T-cell (primary cell): ENCODE results near the gene RBP5. TPM values are rescaled to one million over a fixed set of nuclear protein-coding genes. Genes with fewer than 3 reads are reported as not detected.

ENCODE experiments used
- ATAC-seq, 4 experiments: fragments of 200-7000 bp in 3 of 4; fragments of 150-1000 bp in 1 of 4; cut with Tn5 transposase; replicated peaks in 1 of 4; 1 replicate in 3 of 4; 2 replicates in 1 of 4; pipeline ENCODE4 v1.10.0; 2021; ENCODE audit warnings: moderate library complexity in 3 of 4, mild to moderate bottlenecking in 2 of 4, moderate number of reproducible peaks in 1 of 4
- CTCF ChIA-PET, 2 donors: fragments of 300-600 bp; sonication (Branson Sonifier 250); formaldehyde crosslinking; loops; one replicate each; lab custom pipeline; 2022; ENCODE audit warnings: antibody characterized with exemption in 2 of 2; lab: Charles Lee
- POLR2A ChIA-PET, 2 donors: fragments of 300-600 bp; sonication (Branson Sonifier 250); formaldehyde crosslinking; loops; one replicate each; lab custom pipeline; 2022; ENCODE audit warnings: antibody characterized with exemption in 2 of 2; lab: Charles Lee
- DNase-seq, 35 experiments: peaks; one replicate each; pipeline versions ENCODE4 v3.0.0 to v3.0.0-alpha.2; 2013 to 2023
- H3K27ac ChIP-seq: one replicate; pipeline ENCODE4 v1.5.1; 2013; ENCODE audit warnings: low read length
- H3K27me3 ChIP-seq, 2 experiments: replicated peaks in 1 of 2; 1 replicate in 1 of 2; 2 replicates in 1 of 2; pipeline versions ENCODE4 v1.6.1 to v1.7.0; 2013; ENCODE audit warnings: low read length in 1 of 2, mixed read lengths in 1 of 2; ENCODE audit not compliant: control insufficient read depth in 2 of 2, insufficient read depth in 2 of 2; ENCODE audit errors: extremely low read depth in 1 of 2
- H3K36me3 ChIP-seq, 2 donors: 1 replicate in 1 of 2; 2 replicates in 1 of 2; pipeline versions ENCODE4 v1.6.1 to v1.7.0; 2013; ENCODE audit warnings: low read length in 1 of 2; ENCODE audit not compliant: control insufficient read depth in 2 of 2, insufficient read depth in 1 of 2; ENCODE audit errors: extremely low read depth in 1 of 2
- H3K4me1 ChIP-seq, 2 experiments: 1 replicate in 1 of 2; 2 replicates in 1 of 2; pipeline versions ENCODE4 v1.6.1 to v1.7.0; 2013; ENCODE audit warnings: low read length in 2 of 2, mixed read lengths in 1 of 2; ENCODE audit not compliant: insufficient read depth in 2 of 2, control insufficient read depth in 1 of 2; ENCODE audit errors: extremely low read depth in 1 of 2
- H3K4me3 ChIP-seq, 2 donors: 1 replicate in 1 of 2; 2 replicates in 1 of 2; pipeline versions ENCODE4 v1.5.1 to v1.7.0; 2013; ENCODE audit warnings: mild to moderate bottlenecking in 2 of 2, low read length in 1 of 2, moderate library complexity in 1 of 2; ENCODE audit not compliant: control insufficient read depth in 1 of 2; ENCODE audit errors: extremely low read depth in 1 of 2
- H3K9me3 ChIP-seq: 2 replicates; pipeline ENCODE4 v1.7.0; 2013
- H3K27ac Mint-ChIP-seq, 2 donors: one replicate each; pipeline ENCODE4 v1.8.0; 2020 to 2021; ENCODE audit warnings: mild to moderate bottlenecking in 2 of 2, mixed read lengths in 2 of 2
- H3K27me3 Mint-ChIP-seq, 2 donors: one replicate each; pipeline ENCODE4 v1.8.0; 2021 to 2022; ENCODE audit warnings: mixed read lengths in 2 of 2
- H3K36me3 Mint-ChIP-seq: one replicate; pipeline ENCODE4 v1.8.0; 2021; ENCODE audit warnings: mixed read lengths
- H3K4me1 Mint-ChIP-seq, 3 donors: one replicate each; pipeline ENCODE4 v1.8.0; 2020 to 2022; ENCODE audit warnings: mixed read lengths in 3 of 3, mild to moderate bottlenecking in 1 of 3
- H3K4me3 Mint-ChIP-seq, 3 donors: one replicate each; pipeline ENCODE4 v1.8.0; 2020 to 2022; ENCODE audit warnings: mild to moderate bottlenecking in 3 of 3, mixed read lengths in 3 of 3, moderate library complexity in 3 of 3
- H3K9me3 Mint-ChIP-seq, 3 donors: one replicate each; pipeline ENCODE4 v1.8.0; 2020 to 2022; ENCODE audit warnings: mixed read lengths in 3 of 3
- WGBS: methylation state at CpG from one replicate; pipeline ENCODE4 v1.1.5; 2013; ENCODE audit warnings: missing lambda C conversion rate; ENCODE audit not compliant: insufficient coverage; 5-methylcytosine and 5-hydroxymethylcytosine counted together
- total RNA-seq, 35 experiments: library from RNA in 6 of 35; stranded (reverse) in 6 of 35; fragments of 120-200 nt in 1 of 35; gene quantifications; one replicate each; pipeline versions ENCODE4 v1.2.1 to v1.2.4 and lab custom pipeline; 2013 to 2026

Gene RBP5
- total RNA-seq, 5 donors from 2014 or later (not counting 1 experiment from before 2014, with no cell fraction given) = 0.26 to 0.70 (median 0.59) TPM; not detected in 2

- no peak overlapping the region for H3K4me3 ChIP-seq
- Mint-ChIP-seq H3K4me1 (no peaks in the 10 kb centered on the region), H3K27me3 (no peaks in the 10 kb centered on the region), H3K27ac (no peak overlapping the region), H3K36me3 (peaks cover 37% of the 10 kb centered on the region), H3K4me3 (no peak overlapping the region), H3K9me3 (no peaks in the 10 kb centered on the region)
- no peaks in the 10 kb centered on the region for H3K4me1 ChIP-seq
- ATAC-seq = no peak
- no peak for DNase-seq
- ChIA-PET POLR2A (no interaction called here), CTCF (no interaction called here)
- H3K27ac ChIP-seq = no peak overlapping the region
- H3K9me3 ChIP-seq = no peaks in the 10 kb centered on the region
- WGBS = 96% methylated on average over 20 of the region's 24 CpGs
- H3K36me3 ChIP-seq = peaks cover 4 to 57% of the 10 kb centered on the region in 2 donors
- peaks cover 0 to 5% of the 10 kb centered on the region in 2 experiments for H3K27me3 ChIP-seq
Observed at GRCh38 chr12:7156259-7157197, 27.8 kb upstream of the RBP5 start.

DNA sequence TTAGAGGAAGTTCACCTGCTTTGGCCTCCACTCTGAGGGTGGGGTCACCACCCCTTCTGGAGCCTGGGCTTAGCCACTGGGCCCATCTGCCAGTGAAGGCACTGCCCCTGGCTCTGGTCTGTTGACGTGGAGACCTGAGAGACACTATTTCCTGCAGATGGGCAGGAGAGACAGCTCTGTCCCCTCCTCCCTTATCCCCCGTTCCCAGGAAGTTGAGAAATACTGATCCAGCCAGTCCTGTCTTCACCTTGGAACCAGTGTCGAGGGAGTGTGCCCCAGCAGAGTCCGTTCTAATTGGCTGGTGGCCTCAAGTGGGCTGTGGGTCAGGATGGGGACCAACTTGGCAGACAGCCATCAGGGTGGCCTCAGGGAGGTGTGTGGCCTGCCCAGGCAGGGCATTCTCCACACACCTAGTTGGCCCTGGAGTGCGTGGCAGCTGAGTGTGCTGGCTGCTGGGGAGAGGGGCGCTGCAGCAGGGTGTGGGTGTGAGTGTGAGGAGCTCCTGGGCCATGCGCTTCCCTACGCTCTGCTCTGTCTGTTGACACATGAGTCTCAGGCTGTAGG is 26.9 kb upstream of the RBP5 start:
- POLR2A ChIA-PET = no interaction called here

GRCh38 chr12:7154901-7155470 is 26.3 kb upstream of the RBP5 start:
- H3K36me3 ChIP-seq = peaks cover 7 to 72% of the 10 kb centered on the region in 2 donors
- no peaks in the 10 kb centered on the region for H3K9me3 Mint-ChIP-seq
- H3K4me1 Mint-ChIP-seq = no peaks in the 10 kb centered on the region
- H3K27me3 ChIP-seq = peaks cover 0 to 2% of the 10 kb centered on the region in 2 experiments
- POLR2A ChIA-PET = no interaction called here
- DNase-seq = no peak
- no peak overlapping the region for H3K27ac ChIP-seq
- peaks cover 47% of the 10 kb centered on the region for H3K36me3 Mint-ChIP-seq
- no peaks in the 10 kb centered on the region for H3K27me3 Mint-ChIP-seq
- CTCF ChIA-PET = interaction anchor here (0.5 to 0.6 kb wide), 3 partner anchors 211 to 748 kb away, joined by 3 to 5 read pairs (median 4); partner anchors contain the start of gene C12orf57 (in 1 of the 2)
- no peak overlapping the region for H3K27ac Mint-ChIP-seq
- 97% methylated on average over 10 of the region's 12 CpGs for WGBS
- no peak overlapping the region for H3K4me3 Mint-ChIP-seq
- H3K9me3 ChIP-seq = no peaks in the 10 kb centered on the region
- no peak overlapping the region for H3K4me3 ChIP-seq
- ATAC-seq = no peak
- no peaks in the 10 kb centered on the region for H3K4me1 ChIP-seq

More for the DNA sequence above, 26.9 kb upstream of the RBP5 start:
- WGBS = 94% methylated on average over 8 of the region's 8 CpGs
- Histone ChIP-seq H3K27ac (no peak overlapping the region), H3K4me3 (no peak overlapping the region), H3K9me3 (no peaks in the 10 kb centered on the region), H3K36me3 (peaks cover 7 to 67% of the 10 kb centered on the region in 2 donors), H3K4me1 (no peaks in the 10 kb centered on the region), H3K27me3 (peaks cover 0 to 5% of the 10 kb centered on the region in 2 experiments)
- Mint-ChIP-seq H3K27me3 (no peaks in the 10 kb centered on the region), H3K4me1 (no peaks in the 10 kb centered on the region), H3K4me3 (no peak overlapping the region), H3K27ac (no peak overlapping the region), H3K36me3 (peaks cover 41% of the 10 kb centered on the region), H3K9me3 (no peaks in the 10 kb centered on the region)
- ATAC-seq (no peak), DNase-seq (no peak)
- CTCF ChIA-PET = no interaction called here

DNA sequence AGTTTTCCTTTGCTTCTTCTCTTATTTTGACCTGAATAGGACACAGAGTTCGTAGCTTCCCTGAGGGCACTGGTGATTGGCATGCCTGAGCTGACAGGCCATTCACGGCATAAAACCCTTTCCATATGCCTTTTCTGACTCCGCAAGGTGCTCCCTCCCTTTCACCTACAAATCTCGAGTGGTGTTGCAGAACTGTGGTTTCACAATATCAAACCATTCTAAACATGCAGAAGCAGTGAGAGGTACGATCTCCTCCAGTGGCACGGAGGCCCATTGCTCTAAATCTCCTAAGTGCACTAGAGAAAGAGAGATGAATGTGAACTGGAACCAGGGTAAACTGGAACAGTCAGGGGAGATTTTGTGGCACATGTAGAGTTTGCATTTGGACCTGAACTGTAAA is 25.4 kb upstream of the RBP5 start:
- H3K9me3 ChIP-seq = no peaks in the 10 kb centered on the region
- ATAC-seq (no peak), DNase-seq (no peak)
- H3K4me3 ChIP-seq = no peak overlapping the region
- peaks cover 54% of the 10 kb centered on the region for H3K36me3 Mint-ChIP-seq
- no peaks in the 10 kb centered on the region for H3K27me3 Mint-ChIP-seq
- H3K4me3 Mint-ChIP-seq = no peak overlapping the region
- H3K27me3 ChIP-seq = peaks cover 0 to 2% of the 10 kb centered on the region in 2 experiments
- no peaks in the 10 kb centered on the region for H3K9me3 Mint-ChIP-seq
- ChIA-PET CTCF (interaction anchor here in 1 of 2 donors (0.6 kb wide), 1 partner anchor 210 kb away, joined by 3 read pairs; the partner anchor contains the start of gene C12orf57), POLR2A (interaction anchor here in 1 of 2 donors (0.6 kb wide), 1 partner anchor 28 kb away, joined by 11 read pairs; no protein-coding TSS in a partner anchor)
- H3K27ac Mint-ChIP-seq = no peak overlapping the region
- peaks cover 7 to 82% of the 10 kb centered on the region in 2 donors for H3K36me3 ChIP-seq
- no peak overlapping the region for H3K27ac ChIP-seq
- no peaks in the 10 kb centered on the region for H3K4me1 ChIP-seq
- no peaks in the 10 kb centered on the region for H3K4me1 Mint-ChIP-seq
- WGBS = 100% methylated on average over 2 of the region's 6 CpGs

GRCh38 chr12:7152818-7153217 is 24.1 kb upstream of the RBP5 start:
- no peak overlapping the region for H3K27ac ChIP-seq
- no peaks in the 10 kb centered on the region for H3K9me3 ChIP-seq
- DNase-seq (no peak), ATAC-seq (no peak)
- Mint-ChIP-seq H3K27me3 (no peaks in the 10 kb centered on the region), H3K4me1 (no peaks in the 10 kb centered on the region), H3K36me3 (peaks cover 64% of the 10 kb centered on the region), H3K27ac (no peak overlapping the region), H3K4me3 (no peak overlapping the region), H3K9me3 (no peaks in the 10 kb centered on the region)
- H3K27me3 ChIP-seq = peaks cover 0 to 2% of the 10 kb centered on the region in 2 experiments
- H3K36me3 ChIP-seq = peaks cover 7 to 89% of the 10 kb centered on the region in 2 donors
- ChIA-PET POLR2A (no interaction called here), CTCF (no interaction called here)
- H3K4me1 ChIP-seq = no peaks in the 10 kb centered on the region
- no CpG with 5 or more reads among the region's 4 CpGs for WGBS
- H3K4me3 ChIP-seq = no peak overlapping the region

- H3K4me3 ChIP-seq = no peak overlapping the region
- no peaks in the 10 kb centered on the region for H3K27me3 Mint-ChIP-seq
- no peak overlapping the region for H3K27ac ChIP-seq
- no peak overlapping the region for H3K27ac Mint-ChIP-seq
- CTCF ChIA-PET = interaction anchor here in 1 of 2 donors (0.6 kb wide), 1 partner anchor 10 kb away, joined by 3 read pairs; no protein-coding TSS in a partner anchor
- POLR2A ChIA-PET = no interaction called here
- H3K9me3 ChIP-seq = no peaks in the 10 kb centered on the region
- H3K4me1 Mint-ChIP-seq = no peaks in the 10 kb centered on the region
- H3K36me3 Mint-ChIP-seq = peaks cover 57% of the 10 kb centered on the region
- H3K4me1 ChIP-seq = no peaks in the 10 kb centered on the region
- H3K4me3 Mint-ChIP-seq = no peak overlapping the region
- no peaks in the 10 kb centered on the region for H3K9me3 Mint-ChIP-seq
- DNase-seq = no peak
- ATAC-seq = no peak
- H3K36me3 ChIP-seq = peaks cover 7 to 81% of the 10 kb centered on the region in 2 donors
- peaks cover 0 to 2% of the 10 kb centered on the region in 2 experiments for H3K27me3 ChIP-seq
- 92% methylated on average over 5 of the region's 6 CpGs for WGBS
Observed at GRCh38 chr12:7151532-7151931, 22.8 kb upstream of the RBP5 start.
